Ramos (cell line): ENCODE results near the gene RPS6KC1.
"Not testable (repeated sequence)": the region's sequence is repeated elsewhere in the genome, so short reads cannot be mapped to it uniquely, and the experiment has no call there.

Experiments
- in situ Hi-C: fragments of 300-500 bp; cut with MboI; formaldehyde crosslinking; loops from one replicate; pipeline ENCODE4 v1.14.3; 2022; ENCODE audit warnings: low sequenced_read_pairs; ENCODE audit not compliant: unreplicated experiment

RPS6KC1 gene

DNA sequence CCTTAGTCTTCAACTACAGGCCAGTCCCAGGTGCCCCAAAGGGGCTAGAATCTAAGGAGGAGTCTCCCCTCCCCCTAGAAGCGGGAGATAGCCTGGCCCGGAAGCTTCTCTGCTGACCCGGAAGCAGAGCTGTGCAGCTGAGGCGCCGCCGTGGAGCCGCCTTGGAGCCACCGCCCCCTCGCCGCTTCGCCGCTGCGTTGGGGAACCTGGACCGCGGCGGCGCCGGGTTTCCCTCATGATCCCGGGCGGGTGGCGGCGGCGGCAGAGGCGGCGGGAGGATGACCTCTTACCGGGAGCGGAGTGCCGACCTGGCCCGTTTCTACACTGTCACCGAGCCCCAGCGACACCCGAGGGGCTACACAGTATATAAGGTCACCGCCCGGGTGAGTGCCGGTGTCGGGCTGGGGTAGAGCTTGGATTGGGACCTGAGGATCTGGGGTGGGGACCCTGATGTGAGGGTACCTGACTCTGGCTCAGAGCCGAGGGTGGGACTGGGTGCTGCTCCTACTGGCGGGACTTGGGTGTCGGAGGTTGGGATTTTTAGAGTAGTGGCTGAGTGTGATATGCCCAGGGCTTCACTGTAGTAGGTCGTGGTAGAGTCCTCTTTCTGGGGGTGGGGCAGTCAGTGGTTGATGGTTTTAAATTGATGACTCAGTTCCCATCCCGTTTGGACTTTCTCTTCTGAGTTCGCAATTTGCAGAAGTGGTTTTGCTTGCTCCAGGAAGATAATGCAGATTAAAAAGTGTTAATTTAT, at the start of gene RPS6KC1:
Gene RPS6KC1 (plus strand): TSS at position 115 of the 754 bp plus-strand sequence. CDS start 164 bp downstream, at position 279.
- in situ Hi-C loops, result no loop called here

DNA sequence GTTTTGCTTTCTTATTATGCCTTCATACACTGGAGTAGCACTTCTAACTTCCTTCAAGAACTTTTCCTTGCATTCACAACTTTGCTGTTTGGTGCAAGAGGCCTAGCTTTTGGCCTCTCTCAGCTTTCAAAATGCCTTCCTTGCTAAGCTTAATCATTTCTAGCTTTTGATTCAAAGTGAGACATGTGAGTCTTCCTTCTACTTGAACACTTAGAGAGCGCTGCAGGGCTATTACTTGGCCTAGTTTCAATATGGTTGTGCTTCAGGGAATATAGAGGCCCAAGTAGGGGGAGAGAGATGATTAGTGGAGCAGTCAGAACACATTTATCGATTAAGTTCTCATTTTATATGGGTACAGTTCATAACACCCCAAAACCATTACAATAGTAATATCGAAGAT, 47.8 kb upstream of the RPS6KC1 start:
- in situ Hi-C loops, result no loop called here

DNA sequence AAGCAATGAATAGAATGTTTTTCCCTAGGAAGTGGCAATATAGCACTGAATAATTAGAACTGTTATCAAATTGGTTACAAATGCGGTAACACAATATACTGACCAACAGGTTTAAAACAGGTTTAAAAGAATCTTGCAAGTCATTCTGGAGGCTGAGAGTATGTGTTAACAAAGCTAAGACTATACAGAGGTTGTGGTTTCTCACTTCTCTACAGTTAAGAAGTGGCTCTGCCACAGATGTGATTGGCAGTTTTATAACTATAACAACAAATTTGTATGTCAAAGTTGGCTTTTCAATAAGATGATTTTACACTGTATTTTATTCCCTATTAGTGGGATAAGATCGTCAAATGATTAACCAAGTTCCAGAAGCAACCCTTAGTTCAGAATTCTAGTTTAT, 42.5 kb upstream of the RPS6KC1 start:
- in situ Hi-C loops, result no loop called here

DNA sequence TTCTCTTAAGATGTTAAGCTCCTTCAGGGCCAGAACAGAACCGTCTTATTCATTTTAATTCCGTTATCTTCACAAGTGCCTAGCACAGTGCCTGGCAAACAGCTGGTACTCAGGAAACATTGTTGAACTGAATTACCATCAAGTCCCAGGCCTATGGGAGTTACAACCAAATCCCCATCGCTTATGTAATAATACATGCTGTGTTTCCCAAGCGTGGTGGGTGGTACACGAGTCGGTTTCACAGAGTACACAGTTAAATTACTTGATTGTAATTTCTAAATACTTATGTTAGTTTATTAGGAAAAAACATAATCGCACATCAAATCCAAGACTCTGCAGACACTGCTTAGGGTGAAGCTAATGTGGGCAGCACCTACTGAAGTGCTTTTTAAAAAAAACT, 36.4 kb upstream of the RPS6KC1 start:
- in situ Hi-C loops, result no loop called here

DNA sequence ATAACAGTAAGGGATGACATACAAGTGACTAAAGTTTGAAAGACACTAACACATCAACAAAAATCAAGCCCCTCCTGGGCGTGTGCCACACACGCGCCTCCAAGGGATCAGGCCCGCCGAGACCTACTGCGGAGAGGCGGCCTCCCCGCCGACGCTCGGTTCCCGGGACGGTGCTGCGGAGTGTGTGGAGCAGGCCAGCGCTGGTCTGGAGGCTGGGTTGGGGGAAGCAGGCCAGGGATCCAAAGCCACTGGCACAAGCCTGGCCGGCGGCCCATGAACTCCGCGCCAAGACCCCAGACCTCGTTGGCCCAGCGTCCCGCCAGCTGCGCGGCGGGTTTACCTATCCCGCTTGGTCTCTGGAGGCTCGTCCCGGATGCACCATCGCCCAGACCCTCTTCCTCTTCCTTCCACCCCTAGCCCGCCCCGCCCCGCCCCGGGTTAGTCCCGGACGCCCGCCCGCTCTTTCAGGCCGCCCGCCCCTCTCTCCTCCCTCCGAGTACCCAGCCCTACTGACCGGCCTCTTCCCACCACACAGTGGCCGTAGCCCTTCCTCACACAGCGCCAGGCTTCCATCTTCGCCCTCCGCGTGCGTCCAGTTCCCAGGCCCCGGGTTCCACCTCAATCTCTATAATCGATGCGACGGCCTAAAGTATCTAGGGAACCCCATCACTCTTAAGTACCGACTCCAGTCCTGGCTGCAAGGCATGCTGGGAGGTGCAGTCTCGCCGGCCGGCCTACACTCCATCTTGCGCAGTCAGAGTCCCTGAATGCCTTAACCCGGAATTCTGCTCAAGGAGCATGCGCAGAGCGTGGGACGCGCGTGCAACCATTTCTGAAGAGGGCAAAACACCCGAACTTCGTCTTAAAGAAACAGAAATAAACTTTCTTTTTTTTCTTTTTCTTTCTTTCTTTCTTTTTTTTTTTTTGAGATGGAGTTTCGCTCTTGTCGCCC, 35.7 kb upstream of the RPS6KC1 start, which contains the start of gene ANGEL2:
Gene ANGEL2 (minus strand): TSS at position 769 of the 952 bp plus-strand sequence. CDS start 196 bp downstream, at position 573.
- in situ Hi-C loops, result no loop called here

GRCh38 chr1:213017447-213018273, 33.4 kb upstream of the RPS6KC1 start:
- in situ Hi-C loops, result no loop called here

GRCh38 chr1:213019450-213019849, 31.6 kb upstream of the RPS6KC1 start:
- in situ Hi-C loops, result no loop called here

DNA sequence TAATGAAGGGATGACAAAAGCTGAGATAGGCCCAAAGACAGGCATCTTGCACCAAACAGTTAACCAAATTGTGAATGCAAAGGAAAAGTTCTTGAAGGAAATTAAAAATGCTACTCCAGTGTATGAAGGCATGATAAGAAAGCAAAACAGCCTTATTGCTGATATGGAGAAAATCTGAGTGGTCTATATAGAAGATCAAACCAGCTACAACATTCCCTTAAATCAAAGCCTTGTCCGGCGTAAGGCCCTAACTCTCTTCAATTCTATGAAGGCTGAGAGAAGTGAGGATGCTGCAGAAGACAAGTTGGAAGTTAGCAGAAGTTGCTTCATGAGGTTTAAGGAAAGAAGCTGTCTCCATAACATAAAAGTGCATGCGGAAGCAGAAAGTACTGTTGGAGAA, 31.0 kb upstream of the RPS6KC1 start:
- in situ Hi-C loops, result no loop called here

DNA sequence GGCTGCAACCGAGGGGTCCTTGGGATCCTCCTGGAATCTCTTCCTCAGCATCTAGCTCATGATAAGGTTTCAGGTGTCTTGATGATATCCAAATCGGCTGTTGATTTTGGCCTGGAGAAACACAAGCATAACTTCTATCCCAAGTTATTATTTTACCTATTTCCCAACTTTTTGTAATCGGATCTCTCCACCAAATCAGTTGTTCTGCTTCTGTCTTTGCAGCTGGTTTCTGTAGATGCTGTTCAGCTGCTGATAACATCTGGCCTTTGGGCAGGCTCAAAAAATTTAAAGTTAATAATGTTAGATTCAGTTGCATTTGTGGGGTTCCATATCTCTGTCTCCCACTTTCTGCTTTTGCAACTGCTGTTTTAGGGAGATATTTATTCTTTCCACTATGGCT, 24.0 kb upstream of the RPS6KC1 start:
- in situ Hi-C loops, result not testable (repeated sequence)

DNA sequence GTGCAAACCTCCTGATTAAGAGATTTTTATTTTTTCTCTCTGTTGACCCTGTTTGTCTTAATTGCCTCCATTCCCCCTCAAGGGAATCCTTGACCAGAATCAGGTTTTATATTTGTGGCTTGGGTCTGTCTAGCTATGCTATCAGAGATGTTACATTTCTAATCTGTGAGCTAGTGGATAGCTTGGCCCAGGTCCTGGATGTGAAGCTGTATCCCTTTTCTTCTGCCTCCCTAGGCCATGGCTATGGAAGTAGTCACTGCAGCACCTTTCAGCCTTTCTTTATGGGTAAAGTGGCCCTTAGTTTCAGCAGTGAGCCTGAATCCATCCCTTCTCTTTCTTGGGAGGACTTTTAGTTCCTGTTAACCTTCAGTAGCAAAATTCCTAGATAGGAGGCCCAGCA, 18.4 kb upstream of the RPS6KC1 start:
- in situ Hi-C loops, result no loop called here

DNA sequence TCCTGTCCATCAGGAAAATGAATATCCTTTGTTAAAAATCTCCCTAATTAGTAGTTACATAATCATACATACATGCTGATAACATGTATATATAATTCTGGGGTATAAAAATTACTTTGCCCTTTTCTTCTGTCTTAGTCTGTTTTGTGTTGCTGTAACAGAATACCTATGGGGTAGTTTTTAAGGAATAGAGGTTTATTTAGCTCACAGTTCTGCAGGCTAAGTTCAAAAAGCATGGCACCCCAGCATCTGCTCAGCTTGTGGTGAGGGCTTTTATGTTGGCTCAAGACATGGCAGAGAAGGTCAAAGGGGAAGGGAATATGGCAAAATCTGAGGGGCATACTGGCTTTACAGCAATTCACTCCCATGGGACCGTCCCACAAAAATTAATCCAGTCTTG, 16.3 kb upstream of the RPS6KC1 start:
- in situ Hi-C loops, result no loop called here

DNA sequence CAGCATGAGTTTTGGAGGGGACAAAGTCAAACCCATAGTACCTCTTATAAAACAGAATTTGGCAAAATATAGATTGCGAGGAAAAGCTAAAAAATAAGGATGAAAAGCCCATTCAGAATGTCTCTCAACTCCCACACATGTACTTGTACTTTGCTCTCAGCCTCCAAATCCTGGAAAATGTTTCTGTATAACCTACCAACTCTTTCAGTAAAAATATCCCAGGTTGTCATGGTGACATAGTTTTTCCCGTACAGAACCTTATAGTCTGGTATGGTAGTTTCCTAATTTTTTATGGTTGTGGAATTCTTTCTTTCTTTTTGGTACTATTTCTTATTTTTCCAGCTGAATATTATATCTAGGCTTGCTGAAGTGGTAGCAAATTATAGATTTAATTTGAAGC, 15.5 kb upstream of the RPS6KC1 start:
- in situ Hi-C loops, result no loop called here

DNA sequence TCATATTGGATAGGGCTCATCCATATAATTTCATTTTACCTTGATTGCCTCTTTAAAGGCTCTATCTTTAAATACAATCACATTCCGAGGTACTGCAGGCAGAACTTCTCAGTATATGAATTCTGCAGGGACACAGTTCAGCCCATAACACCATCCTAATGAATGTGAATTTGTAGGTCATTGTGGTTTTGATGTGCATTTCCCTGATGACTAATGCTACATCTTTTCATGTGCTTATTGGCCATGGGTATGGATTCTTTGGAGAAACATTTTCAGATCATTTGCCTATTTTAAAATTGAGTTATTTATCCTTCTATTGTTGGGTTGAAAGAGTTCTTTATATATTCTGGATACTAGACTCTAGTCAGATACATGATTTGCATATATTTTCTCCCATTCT, 9.6 kb upstream of the RPS6KC1 start:
- in situ Hi-C loops, result no loop called here

DNA sequence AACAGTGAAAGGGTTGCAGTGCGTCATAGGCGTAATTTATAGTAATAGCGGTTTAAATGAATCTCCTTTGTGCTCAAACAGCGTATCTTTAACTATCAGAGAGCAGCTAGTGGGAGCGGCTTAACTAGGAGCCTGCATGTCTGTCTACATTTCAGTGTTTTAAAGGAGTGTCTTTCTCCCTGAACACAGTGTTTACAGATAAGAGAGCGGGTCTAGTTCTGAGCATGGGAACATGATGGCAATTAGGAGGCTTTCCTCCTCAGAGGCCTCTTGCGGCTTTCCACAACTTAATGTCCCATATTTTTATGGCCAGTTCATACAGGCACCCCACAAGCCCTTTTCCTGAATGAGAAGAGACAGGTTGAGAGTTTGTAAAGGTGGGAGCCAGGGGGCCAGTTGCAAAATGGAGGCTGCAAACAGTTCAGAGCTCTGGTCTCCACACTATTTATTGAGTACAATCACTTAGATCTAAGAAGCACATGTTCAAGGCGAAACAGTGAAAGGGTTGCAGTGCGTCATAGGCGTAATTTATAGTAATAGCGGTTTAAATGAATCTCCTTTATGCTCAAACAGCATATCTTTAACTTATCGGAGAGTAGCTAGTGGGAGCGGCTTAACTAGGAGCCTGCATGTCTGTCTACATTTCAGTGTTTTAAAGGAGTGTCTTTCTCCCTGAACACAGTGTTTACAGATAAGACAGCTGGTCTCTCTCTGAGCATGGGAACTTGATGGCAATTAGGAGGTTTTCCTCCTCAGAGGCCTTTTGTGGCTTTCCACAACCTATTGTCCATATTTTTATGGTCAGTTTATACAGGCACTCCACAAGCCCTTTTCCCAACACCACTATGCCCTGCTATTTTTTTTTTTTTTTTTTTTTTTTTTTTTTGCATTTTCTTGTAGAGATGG, 5.5 kb upstream of the RPS6KC1 start:
- in situ Hi-C loops, result not testable (repeated sequence)

DNA sequence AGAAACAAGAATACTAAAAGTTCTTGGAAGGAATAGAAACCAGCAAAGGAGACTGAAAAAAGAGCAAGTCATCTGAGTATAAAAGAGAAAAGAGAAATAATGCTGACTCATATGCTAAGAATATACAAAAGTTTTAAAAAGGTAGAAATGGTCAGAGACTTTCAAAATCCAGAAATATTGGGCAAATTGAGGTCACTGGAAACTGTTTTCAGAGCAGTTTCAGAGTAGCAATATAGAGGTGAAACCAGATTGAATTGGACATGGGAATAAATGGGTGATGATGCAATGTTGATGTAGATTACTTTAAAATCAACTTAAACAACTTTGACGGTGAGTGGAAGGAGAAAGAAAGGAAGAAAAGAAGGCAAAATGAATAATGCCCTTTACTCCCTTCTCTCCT, 1.8 kb upstream of the RPS6KC1 start:
- in situ Hi-C loops, result no loop called here

DNA sequence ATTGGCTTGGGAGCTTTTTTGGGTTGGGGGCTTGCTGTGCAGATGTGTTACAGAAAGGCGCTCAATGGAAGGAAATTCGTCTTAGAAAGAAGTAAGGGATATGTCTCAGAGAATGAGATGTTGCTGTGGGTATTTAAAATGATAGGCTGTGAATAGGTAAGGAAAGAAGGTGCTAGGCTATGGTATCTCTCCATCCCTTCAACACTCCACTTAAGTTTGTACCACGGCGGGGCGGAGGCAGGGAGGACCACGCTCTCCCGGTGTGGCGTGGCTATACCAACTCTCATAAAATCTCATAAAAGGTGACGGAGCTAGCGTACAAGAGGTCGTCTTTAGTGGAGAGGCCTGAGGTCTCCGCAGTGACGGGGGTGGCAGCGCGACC, 305 bp upstream of the RPS6KC1 start:
- in situ Hi-C loops, result no loop called here

GRCh38 chr1:213051881-213052202, 801 bp downstream of the RPS6KC1 start:
- in situ Hi-C loops, result no loop called here

GRCh38 chr1:213053455-213053854, 2.4 kb downstream of the RPS6KC1 start:
- in situ Hi-C loops, result no loop called here

- in situ Hi-C loops, result no loop called here
Measured at GRCh38 chr1:213054142-213054541, 3.1 kb downstream of the RPS6KC1 start.
